HT-29 (cell line): ENCODE data around the gene PAPSS1. TPM values are rescaled to one million over a fixed set of nuclear protein-coding genes. Genes with fewer than 3 reads are reported as not detected.
"Not testable (repeated sequence)": the region's sequence is repeated elsewhere in the genome, so short reads cannot be mapped to it uniquely, and the experiment has no call there.

ENCODE experiments used
- DNase-seq: peaks from one replicate; pipeline ENCODE4 v3.0.0-alpha.2; 2015; ENCODE audit warnings: low spot score
- total RNA-seq: library from RNA; depleted of rRNA; stranded (reverse); fragments of >200 nt; shearing (Covaris generic); gene quantifications from 2 replicates; pipeline ENCODE4 v1.2.3, GENCODE V29; 2014

The PAPSS1 gene
- total RNA-seq, 1 experiment from 2014 or later, result 23.4 TPM

- not testable (repeated sequence) for DNase-seq
Measured at GRCh38 chr4:107726131-107726925, 6.3 kb upstream of the PAPSS1 start.

- DNase-seq, result no peak
Measured at GRCh38 chr4:107725281-107725859, 5.3 kb upstream of the PAPSS1 start.

GRCh38 chr4:107723331-107723730, 3.3 kb upstream of the PAPSS1 start:
- DNase-seq, result not testable (repeated sequence)

DNA sequence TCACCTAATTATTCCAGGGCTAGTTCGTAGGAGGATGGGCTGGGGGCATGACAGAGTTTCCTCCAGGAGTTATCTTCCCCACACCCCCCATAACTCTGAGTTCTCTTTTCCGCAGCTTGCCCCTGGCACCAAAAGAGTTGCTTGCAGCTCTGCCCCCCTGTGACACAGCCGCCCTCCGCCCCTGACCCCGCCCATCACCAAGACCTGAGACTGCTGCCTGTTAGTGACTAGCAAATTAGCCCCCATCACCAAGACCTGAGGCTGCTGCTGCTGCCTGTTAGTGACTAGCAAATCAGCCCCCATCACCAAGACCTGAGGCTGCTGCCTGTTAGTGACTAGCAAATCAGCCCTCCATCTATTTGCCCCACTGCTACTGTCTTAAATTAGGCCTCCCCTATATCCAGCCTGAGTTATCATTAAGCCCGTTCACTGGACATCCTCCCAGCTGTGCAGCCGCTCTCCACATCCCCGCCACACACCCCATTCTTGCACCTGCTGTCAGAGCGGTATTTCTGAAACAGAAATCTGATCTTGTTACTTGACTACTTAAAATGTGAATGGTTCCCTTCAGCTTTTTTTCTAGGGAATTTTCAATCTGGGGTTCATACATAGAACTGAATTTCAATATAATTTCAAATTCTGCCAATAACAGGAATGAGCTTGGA, 1.5 kb upstream of the PAPSS1 start:
- no peak for DNase-seq

DNA sequence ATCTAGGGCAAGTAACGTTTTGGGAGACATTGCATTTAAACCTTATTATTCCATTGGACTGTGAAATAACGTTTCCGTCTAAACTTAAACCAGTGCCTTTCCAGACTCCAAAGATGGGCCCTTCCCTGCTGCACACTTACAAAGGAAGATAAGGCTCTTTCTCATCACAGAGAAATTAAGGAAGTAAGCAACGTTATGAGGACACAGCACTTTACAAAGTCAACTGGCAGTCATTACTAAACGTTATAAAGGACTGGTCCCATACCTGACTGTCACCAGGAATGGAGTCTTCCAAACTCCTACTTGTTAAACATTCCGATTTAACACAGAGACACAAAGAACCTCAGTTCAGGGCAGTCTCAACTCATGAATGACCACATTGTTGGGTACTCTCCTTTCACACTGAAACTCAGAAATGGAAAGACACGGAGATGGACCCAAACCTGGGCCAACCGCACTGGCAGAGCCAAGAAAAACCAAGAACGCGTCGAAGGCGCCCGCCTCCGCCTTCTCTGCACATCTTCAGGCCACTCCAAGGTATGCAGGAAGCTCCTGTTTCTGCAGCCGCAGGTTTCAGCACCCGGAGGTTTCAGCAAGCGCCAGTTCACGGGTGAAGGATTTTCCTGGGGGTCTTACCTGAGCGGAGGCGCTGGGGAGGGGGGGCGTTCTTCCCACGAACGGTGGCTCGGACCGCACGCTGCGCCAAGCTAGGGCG, 670 bp downstream of the PAPSS1 start:
- DNase-seq, result peak; percentile 53

DNA sequence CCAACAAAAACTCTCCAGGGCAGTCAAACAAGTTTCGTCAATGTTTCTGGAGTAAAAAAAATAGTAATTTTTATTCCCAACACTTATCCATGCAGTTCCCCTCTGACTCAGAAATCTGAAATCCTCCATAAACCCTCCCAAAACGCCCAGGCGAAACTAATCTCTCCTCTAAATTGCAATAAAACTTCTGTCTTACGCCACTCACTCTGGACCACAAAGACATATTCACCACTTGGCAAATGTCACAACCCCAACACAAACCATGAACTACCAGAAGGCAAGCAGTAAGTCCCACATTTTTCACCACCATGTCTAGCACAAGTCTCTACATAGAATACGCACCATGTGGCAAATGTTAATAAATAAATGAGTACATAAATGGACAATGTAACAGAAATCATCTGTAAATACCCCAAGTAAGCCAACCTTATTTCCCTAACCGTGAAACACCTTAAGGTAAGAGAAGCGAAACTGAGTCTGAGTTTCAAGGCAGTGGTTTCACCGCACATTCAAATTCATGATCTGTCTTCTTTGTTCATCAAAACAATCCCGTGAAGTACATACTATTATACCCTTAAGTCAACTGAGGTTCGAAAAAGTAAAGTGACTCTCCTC, 1.6 kb downstream of the PAPSS1 start:
- no peak for DNase-seq

DNA sequence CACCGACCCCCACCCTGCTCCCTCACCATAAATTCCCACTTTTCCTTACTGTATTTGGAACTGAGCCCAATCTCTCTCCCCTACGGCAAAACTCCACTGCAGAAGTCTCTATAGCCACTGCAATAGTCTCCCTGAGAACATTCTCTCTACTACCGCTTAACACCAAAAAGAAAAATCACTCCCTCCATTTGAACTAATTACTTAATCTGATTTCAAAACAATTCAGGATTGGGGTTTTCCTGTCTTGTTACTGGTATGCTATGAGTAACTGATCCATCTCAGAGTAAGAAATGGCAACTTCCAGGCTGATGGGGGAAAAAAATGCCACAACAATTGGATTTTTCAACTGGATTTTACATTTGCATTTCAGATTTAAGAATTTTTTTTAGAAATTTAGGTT, 5.8 kb downstream of the PAPSS1 start:
- no peak for DNase-seq

GRCh38 chr4:107712236-107712635, 7.8 kb downstream of the PAPSS1 start:
- DNase-seq, result no peak

DNA sequence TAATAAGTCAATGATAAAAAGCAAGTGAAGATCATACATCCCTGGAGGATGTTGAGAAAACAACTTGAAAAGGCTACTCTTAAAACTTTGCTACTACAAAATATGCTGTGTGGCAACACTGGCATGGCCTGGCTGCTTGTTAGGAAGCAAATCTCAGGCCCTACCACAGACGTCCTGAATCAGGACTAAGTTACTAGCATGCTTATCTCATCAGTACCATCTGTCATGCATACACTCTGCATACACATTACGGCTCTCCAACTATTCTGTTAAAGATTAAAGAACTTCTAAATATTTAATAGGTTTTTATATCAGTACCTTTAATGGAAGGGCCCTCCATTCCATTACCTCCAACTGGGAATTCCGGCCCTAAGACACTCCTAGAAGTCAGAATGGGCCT, 8.2 kb downstream of the PAPSS1 start:
- DNase-seq, result no peak

- no peak for DNase-seq
Measured at GRCh38 chr4:107710493-107711459, 9.3 kb downstream of the PAPSS1 start.

- DNase-seq, result no peak
Measured at GRCh38 chr4:107709916-107710315, 10.1 kb downstream of the PAPSS1 start.

DNA sequence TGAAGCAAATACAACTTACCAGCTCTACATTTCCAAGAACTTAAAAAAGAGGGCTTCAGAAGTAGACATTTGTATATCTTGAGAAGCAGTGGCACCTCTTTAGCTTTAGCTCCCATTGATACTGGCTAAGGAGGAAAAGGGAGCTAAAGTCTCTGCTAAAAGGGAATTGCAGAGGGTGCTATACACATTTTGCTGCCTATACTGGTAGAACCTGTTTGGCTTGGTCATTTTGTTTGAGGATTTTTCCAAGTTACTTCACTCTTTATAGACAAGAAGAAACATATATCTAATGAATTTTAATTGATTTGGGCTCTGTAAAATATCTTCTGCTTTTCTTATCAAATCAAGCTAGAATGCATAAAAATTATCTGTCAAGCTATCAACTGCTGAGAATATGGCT, 11.8 kb downstream of the PAPSS1 start:
- peak; percentile 49 for DNase-seq

DNA sequence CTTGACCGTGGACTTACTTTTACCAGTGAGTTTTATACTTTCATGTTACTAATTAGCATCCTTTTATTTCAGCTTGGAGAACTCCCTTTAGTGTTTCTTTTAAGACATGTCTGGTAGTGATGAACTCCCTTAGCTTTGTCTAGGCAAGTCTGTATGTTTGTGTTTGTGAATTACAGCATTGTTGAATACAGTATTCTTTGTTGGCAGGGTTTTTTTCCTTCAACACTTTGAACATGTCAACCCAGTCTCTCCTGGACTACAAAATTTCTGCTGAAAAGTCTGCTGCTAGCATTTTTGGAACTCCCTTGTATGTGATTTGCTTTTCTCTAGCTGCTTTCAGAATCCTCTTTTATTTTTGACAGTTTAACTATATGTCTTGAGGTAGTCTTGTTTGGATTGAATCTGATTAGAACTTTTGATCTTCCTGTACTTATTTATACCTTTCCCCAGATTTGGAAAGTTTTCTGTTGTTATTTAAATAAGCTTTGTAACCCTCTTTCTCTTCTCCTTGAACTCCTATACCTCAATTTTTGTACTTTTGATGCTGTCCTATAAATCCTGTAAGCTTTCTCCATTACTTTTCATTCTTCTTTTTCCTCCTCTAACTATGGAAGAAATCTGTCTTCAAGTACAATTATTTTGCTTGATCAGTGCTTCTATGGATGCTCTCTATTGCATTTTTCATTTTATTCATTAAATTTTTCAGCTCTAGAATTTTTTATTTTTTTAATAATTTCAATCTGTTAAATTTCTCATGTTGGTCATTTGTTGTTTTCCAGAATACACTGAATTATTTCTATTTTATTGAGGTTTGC, 14.1 kb downstream of the PAPSS1 start:
- DNase-seq, result no peak

DNA sequence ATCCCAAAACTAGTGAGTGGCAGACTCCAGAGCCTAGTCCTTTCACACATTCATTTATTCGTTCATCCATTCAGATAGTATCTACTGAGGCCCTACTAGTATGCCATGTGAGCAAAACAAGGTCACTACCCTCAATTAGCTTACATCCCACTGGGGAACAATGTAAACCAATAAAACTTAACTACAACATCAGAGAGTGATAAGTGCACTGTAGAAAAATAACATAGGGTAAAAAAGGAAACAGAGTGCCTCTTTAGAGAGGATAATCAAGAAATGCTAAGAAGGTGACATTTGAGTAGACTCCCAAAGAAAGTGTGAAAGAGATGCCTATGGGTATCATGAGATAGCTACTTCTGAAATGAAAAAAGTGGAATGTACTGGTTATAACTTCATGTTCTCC, 18.5 kb downstream of the PAPSS1 start:
- no peak for DNase-seq

- DNase-seq, result no peak
Measured at GRCh38 chr4:107699466-107700206, 20.4 kb downstream of the PAPSS1 start.

DNA sequence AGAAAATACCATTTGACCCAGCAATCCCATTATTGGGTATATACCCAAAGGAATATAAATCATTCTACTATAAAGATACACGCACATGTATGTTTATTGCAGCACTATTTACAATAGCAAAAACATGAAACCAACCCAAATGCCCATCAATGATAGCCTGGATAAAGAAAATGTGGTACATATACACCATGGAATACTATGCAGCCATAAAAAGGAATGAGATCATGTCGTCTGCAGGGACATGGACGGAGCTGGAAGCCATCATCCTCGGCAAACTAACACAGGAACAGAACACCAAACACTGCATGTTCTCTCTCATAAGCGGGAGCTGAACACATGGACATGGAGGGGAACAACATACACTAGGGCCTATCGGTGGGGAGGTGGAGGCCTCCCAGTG, 23.8 kb downstream of the PAPSS1 start:
- not testable (repeated sequence) for DNase-seq

DNA sequence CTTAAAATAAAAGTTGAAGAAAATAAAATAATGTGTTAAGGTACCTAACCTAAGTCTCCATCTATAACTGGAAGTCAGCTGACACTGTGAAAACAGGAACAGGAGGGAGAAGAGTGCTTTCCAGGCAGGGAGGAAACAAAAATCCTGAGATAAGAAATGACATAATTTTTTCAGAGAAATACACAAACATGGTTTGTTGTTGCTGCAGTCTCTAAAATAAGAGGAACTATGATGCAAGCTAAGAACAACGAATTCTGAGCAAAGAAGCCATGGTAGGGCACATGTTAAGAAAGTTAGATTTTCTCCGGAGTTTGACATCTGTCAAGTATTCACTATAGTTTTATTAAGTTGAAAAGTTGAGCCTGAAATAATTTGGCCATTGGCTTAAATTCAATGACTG, 26.9 kb downstream of the PAPSS1 start:
- no peak for DNase-seq

DNA sequence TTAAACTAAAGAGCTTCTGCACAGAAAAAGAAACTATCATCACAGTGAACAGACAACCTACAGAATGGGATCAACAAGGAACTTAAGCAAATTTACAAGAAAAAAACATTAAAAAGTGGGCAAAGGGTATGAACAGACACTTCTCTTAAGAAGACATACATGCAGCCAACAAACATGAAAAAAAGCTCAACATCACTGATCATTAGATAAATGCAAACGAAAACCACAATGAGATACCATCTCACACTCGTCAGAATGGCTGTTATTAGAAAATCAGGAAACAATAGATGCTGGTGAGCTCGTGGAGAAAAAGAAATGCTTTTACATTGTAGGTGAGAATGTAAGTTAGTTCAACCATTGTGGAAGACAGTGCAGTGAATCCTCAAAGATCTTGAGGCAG, 27.8 kb downstream of the PAPSS1 start:
- DNase-seq, result no peak

DNA sequence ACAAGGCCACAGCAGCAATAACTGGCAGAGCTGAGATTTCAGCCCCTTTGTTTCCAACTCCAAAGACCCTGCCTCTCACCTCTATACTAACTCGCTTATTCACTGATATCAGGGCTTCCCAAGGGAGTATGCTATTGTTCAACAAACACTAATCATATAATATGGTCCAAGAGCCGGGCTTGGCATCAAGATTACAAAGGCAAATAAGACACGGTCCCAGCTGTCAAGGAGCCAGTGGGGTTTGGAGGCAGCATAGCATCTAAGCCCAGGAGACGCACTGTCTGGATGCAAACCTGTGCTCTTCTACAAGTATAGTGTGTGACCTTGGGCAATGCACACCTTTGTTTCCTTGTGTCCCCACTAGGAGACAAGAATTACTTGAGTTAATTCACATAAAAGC, 28.7 kb downstream of the PAPSS1 start:
- no peak for DNase-seq
